Esophagus squamous epithelium (tissue), 5 donors: Measurements from ENCODE around the gene ARNT2. TPM values are rescaled to one million over a fixed set of nuclear protein-coding genes. Genes with fewer than 3 reads are reported as not detected.

Experiments used
- DNase-seq: peaks from one replicate; lab custom pipeline; 2025; lab: John Stamatoyannopoulos, UW
- H3K27ac ChIP-seq, 4 donors: fragments of 200-600 bp; sonication (generic); one replicate each; pipeline ENCODE4 v1.5.1; 2016 to 2019; ENCODE audit warnings: mild to moderate bottlenecking in 1 of 4
- H3K27me3 ChIP-seq, 4 donors: fragments of 200-600 bp; sonication (generic); 1 replicate in 3 of 4; 2 replicates in 1 of 4; pipeline versions ENCODE4 v1.5.1 to v1.6.0; 2017 to 2021; ENCODE audit warnings: antibody characterized with exemption in 1 of 4
- H3K36me3 ChIP-seq, 3 donors: fragments of 200-600 bp; sonication (generic); one replicate each; pipeline ENCODE4 v1.5.1; 2016 to 2019
- H3K4me1 ChIP-seq, 3 donors: fragments of 200-600 bp; sonication (generic); one replicate each; pipeline ENCODE4 v1.5.1; 2017 to 2019
- H3K4me3 ChIP-seq, 4 donors: fragments of 200-600 bp; sonication (generic); 1 replicate in 3 of 4; 2 replicates in 1 of 4; pipeline ENCODE4 v1.5.1; 2016 to 2019; ENCODE audit warnings: mild to moderate bottlenecking in 2 of 4, moderate library complexity in 1 of 4
- H3K9me3 ChIP-seq, 3 donors: fragments of 200-600 bp; sonication (generic); one replicate each; pipeline ENCODE4 v1.5.1; 2016 to 2019
- CTCF ChIP-seq, 6 experiments: fragments of 450-650 bp in 4 of 6; fragments of 200-600 bp in 2 of 6; sonication (generic) in 2 of 6; IDR thresholded peaks; one replicate each; pipeline ENCODE4 v1.5.1; 2016 to 2019; ENCODE audit warnings: antibody characterized with exemption in 6 of 6, mild to moderate bottlenecking in 4 of 6, moderate library complexity in 4 of 6
- POLR2A ChIP-seq, 4 donors: fragments of 450-650 bp; IDR thresholded peaks; one replicate each; pipeline ENCODE4 v1.6.1; 2017; ENCODE audit warnings: antibody characterized with exemption in 4 of 4, mild to moderate bottlenecking in 4 of 4, moderate library complexity in 3 of 4
- WGBS, 2 donors: methylation state at CpG; one replicate each; pipeline ENCODE4 v1.1.5; 2018; 5-methylcytosine and 5-hydroxymethylcytosine counted together
- intact Hi-C: fragments of 100-400 bp; cut with DNase I; formaldehyde crosslinking; loops from one replicate; pipeline ENCODE4 v1.15.0; 2022
- total RNA-seq, 4 donors: library from RNA; depleted of rRNA; stranded (reverse); fragments of >200 nt; gene quantifications; one replicate each; pipeline ENCODE4 v1.1.0, GENCODE V29; 2016
- donor health status: DM: yes; HTN: yes; CAD: no.

ARNT2 gene
- total RNA-seq, 4 donors from 2014 or later: 0.15 to 5.7 (median 1.7) TPM

- intact Hi-C loops: no loop called here
- WGBS, 2 donors: 85 to 93% methylated on average over 4 to 5 of the region's 12 CpGs
- TF ChIP-seq CTCF (IDR thresholded peaks at IDR 0.05): no peak
- no peak for TF ChIP-seq POLR2A (IDR thresholded peaks at IDR 0.05)
Observed at GRCh38 chr15:80594091-80594889, 190.1 kb downstream of the ARNT2 start.

GRCh38 chr15:80595396-80595795 is 191.2 kb downstream of the ARNT2 start:
- DNase-seq: no peak

More at GRCh38 chr15:80594091-80594889, 190.1 kb downstream of the ARNT2 start:
- no peak for DNase-seq
- no peak overlapping the region for H3K4me3 ChIP-seq
- H3K27me3 ChIP-seq: no peaks in the 10 kb centered on the region
- H3K9me3 ChIP-seq: no peaks in the 10 kb centered on the region
- H3K27ac ChIP-seq: no peak overlapping the region
- peaks cover 0 to 13% (median 8%) of the 10 kb centered on the region in 3 donors for H3K4me1 ChIP-seq
- H3K36me3 ChIP-seq: no peaks in the 10 kb centered on the region

GRCh38 chr15:80596521-80596976 is 192.4 kb downstream of the ARNT2 start:
- Histone ChIP-seq H3K4me3 (no peak overlapping the region), H3K4me1 (peaks cover 0 to 13% (median 8%) of the 10 kb centered on the region in 3 donors), H3K27me3 (no peaks in the 10 kb centered on the region), H3K36me3 (no peaks in the 10 kb centered on the region), H3K9me3 (no peaks in the 10 kb centered on the region), H3K27ac (peak overlapping the region in 3 of 4 donors; percentile 17 to 38 (median 29))
- 69 to 85% methylated on average over 5 to 7 of the region's 7 CpGs for WGBS, 2 donors
- intact Hi-C loops: no loop called here
- no peak for DNase-seq
- TF ChIP-seq POLR2A (IDR thresholded peaks at IDR 0.05) (no peak), CTCF (IDR thresholded peaks at IDR 0.05) (no peak)

More at GRCh38 chr15:80595396-80595795, 191.2 kb downstream of the ARNT2 start:
- Histone ChIP-seq H3K27me3 (no peaks in the 10 kb centered on the region), H3K36me3 (no peaks in the 10 kb centered on the region), H3K9me3 (no peaks in the 10 kb centered on the region), H3K4me1 (peaks cover 0 to 13% (median 8%) of the 10 kb centered on the region in 3 donors), H3K27ac (no peak overlapping the region), H3K4me3 (no peak overlapping the region)
- TF ChIP-seq CTCF (IDR thresholded peaks at IDR 0.05): no peak
- no peak for TF ChIP-seq POLR2A (IDR thresholded peaks at IDR 0.05)
- intact Hi-C loops: no loop called here
- 25 to 33% methylated on average over 1 of the region's 1 CpG for WGBS, 2 donors

GRCh38 chr15:80597076-80597475 is 192.9 kb downstream of the ARNT2 start:
- DNase-seq: no peak
- peak overlapping the region in 3 of 4 donors; percentile 17 to 38 (median 29) for H3K27ac ChIP-seq
- H3K36me3 ChIP-seq: no peaks in the 10 kb centered on the region
- H3K9me3 ChIP-seq: no peaks in the 10 kb centered on the region
- peaks cover 0 to 13% (median 8%) of the 10 kb centered on the region in 3 donors for H3K4me1 ChIP-seq
- no peaks in the 10 kb centered on the region for H3K27me3 ChIP-seq
- intact Hi-C loops: no loop called here
- TF ChIP-seq POLR2A (IDR thresholded peaks at IDR 0.05) (no peak), CTCF (IDR thresholded peaks at IDR 0.05) (no peak)
- H3K4me3 ChIP-seq: no peak overlapping the region
- WGBS, 2 donors: 79 to 89% methylated on average over 9 to 10 of the region's 10 CpGs

GRCh38 chr15:80599359-80599758 is 195.2 kb downstream of the ARNT2 start:
- WGBS, 2 donors: 10 to 24% methylated on average over 1 of the region's 1 CpG
- H3K27ac ChIP-seq: peak overlapping the region in 2 of 4 donors; percentile 17 to 44

More at GRCh38 chr15:80599359-80599758, 195.2 kb downstream of the ARNT2 start:
- Histone ChIP-seq H3K27me3 (no peaks in the 10 kb centered on the region), H3K4me3 (no peak overlapping the region), H3K9me3 (no peaks in the 10 kb centered on the region), H3K36me3 (no peaks in the 10 kb centered on the region), H3K4me1 (peaks cover 0 to 13% (median 8%) of the 10 kb centered on the region in 3 donors)
- no peak for DNase-seq
- intact Hi-C loops: no loop called here
- TF ChIP-seq CTCF (IDR thresholded peaks at IDR 0.05) (no peak), POLR2A (IDR thresholded peaks at IDR 0.05) (no peak)
